K562 (cell line): Measurements from ENCODE around the gene TSEN34. TPM values are rescaled to one million over a fixed set of nuclear protein-coding genes. Genes with fewer than 3 reads are reported as not detected.
A peak's percentile ranks its signal among the peaks of the same experiment; 100 is the strongest.

Source experiments
- ARID1B ChIP-seq: fragments of 450-650 bp; IDR thresholded peaks from 2 replicates; pipeline ENCODE4 v1.6.1; 2016; ENCODE audit warnings: antibody characterized with exemption, mild to moderate bottlenecking, inconsistent platforms
- BCOR ChIP-seq: fragments of 450-650 bp; IDR thresholded peaks from 2 replicates; pipeline ENCODE4 v1.6.1; 2016
- CTBP1 ChIP-seq: fragments of 450-650 bp; IDR thresholded peaks from 2 replicates; pipeline ENCODE4 v1.6.1; 2016; ENCODE audit warnings: borderline replicate concordance
- DPF2 ChIP-seq: fragments of 450-650 bp; IDR thresholded peaks from 2 replicates; pipeline ENCODE4 v1.6.1; 2016
- FOXM1 ChIP-seq, 2 experiments: fragments of 450-650 bp in 1 of 2; sonication (generic) in 1 of 2; formaldehyde crosslinking in 1 of 2; IDR thresholded peaks; 2 replicates each; pipeline versions ENCODE4 v1.6.1 to v1.9.0; 2017 to 2022; ENCODE audit warnings: low read depth in 2 of 2, mild to moderate bottlenecking in 2 of 2, missing genetic modification reagents in 1 of 2, moderate library complexity in 1 of 2
- FUS ChIP-seq: fragments of 200-400 bp; formaldehyde crosslinking; optimal IDR thresholded peaks from 2 replicates; pipeline ENCODE3; 2017; ENCODE audit warnings: low read depth, low read length
- GTF2A2 ChIP-seq: IDR thresholded peaks from 2 replicates; pipeline ENCODE4 v1.6.1; 2016; ENCODE audit warnings: mild to moderate bottlenecking, missing genetic modification characterization, missing compliant biosample characterization
- JUN ChIP-seq, 2 experiments: sonication (generic) in 1 of 2; formaldehyde crosslinking in 1 of 2; IDR thresholded peaks; 2 replicates each; pipeline versions ENCODE4 v1.6.1 to v1.8.0; 2012 to 2022; ENCODE audit warnings: borderline replicate concordance in 2 of 2, mild to moderate bottlenecking in 2 of 2, improper control_type of control experiment in 1 of 2, low read depth in 1 of 2, low read length in 1 of 2, missing genetic modification reagents in 1 of 2
- MAFK ChIP-seq: IDR thresholded peaks from 2 replicates; pipeline ENCODE4 v1.6.1; 2011; ENCODE audit warnings: low read length, improper control_type of control experiment
- NFIC ChIP-seq: fragments of 450-650 bp; IDR thresholded peaks from 2 replicates; pipeline ENCODE4 v1.6.1; 2017; ENCODE audit warnings: mild to moderate bottlenecking, inconsistent platforms
- RBM22 ChIP-seq: fragments of 200-400 bp; formaldehyde crosslinking; IDR thresholded peaks from 2 replicates; pipeline ENCODE4 v1.6.1; 2018; ENCODE audit warnings: low read length, low read depth; ENCODE audit not compliant: poor library complexity, severe bottlenecking
- RFX1 ChIP-seq: fragments of 450-650 bp; IDR thresholded peaks from 2 replicates; pipeline ENCODE4 v1.6.1; 2016; ENCODE audit warnings: mild to moderate bottlenecking, moderate library complexity
- SP1 ChIP-seq: sonication (generic); formaldehyde crosslinking; IDR thresholded peaks from 2 replicates; pipeline ENCODE4 v1.8.1; 2022; ENCODE audit warnings: mild to moderate bottlenecking, missing genetic modification reagents
- TBL1XR1 ChIP-seq, 2 experiments: IDR thresholded peaks; 2 replicates each; pipeline ENCODE4 v1.6.1; 2012; ENCODE audit warnings: improper control_type of control experiment in 2 of 2, low read length in 2 of 2, mild to moderate bottlenecking in 1 of 2
- ZKSCAN1 ChIP-seq: fragments of 150-350 bp; IDR thresholded peaks from 2 replicates; pipeline ENCODE4 v1.6.1; 2016; ENCODE audit warnings: low read depth, low read length
- ZNF174 ChIP-seq: fragments of 250-450 bp; sonication (Bioruptor Pico); IDR thresholded peaks from 2 replicates; pipeline ENCODE4 v1.4.0; 2020; ENCODE audit warnings: mild to moderate bottlenecking
- polyA plus RNA-seq, 8 experiments: library from polyadenylated mRNA; depleted of rRNA in 4 of 8; stranded (reverse) in 5 of 8; unstranded in 3 of 8; fragments of >200 nt; fragmentation: Nextera tagmentation in 2 of 8; fragmentation: Illumina TruSeq in 1 of 8; extraction: Ambion mirVana in 2 of 8; extraction: Trizol in 1 of 8; gene quantifications; 2 replicates each; pipeline versions ENCODE4 v1.2.1 to v1.2.3, GENCODE V29; 2011 to 2014; ENCODE audit warnings: inconsistent platforms in 1 of 8, missing spikeins in 1 of 8
- total RNA-seq, 7 experiments: library from RNA; depleted of rRNA in 6 of 7; stranded (reverse); fragments of >200 nt in 6 of 7; fragmentation: Illumina TruSeq in 2 of 7; extraction: Trizol in 2 of 7; gene quantifications; 2 replicates each; pipeline versions ENCODE4 v1.2.1 to v1.2.3, GENCODE V29; 2011 to 2021; ENCODE audit warnings: low replicate concordance in 1 of 7
- TF ChIP-seq, protein P1 (sequence below): sonication (generic); formaldehyde crosslinking; IDR thresholded peaks from 2 replicates; pipeline ENCODE4 v1.8.1; 2023; ENCODE audit warnings: missing genetic modification reagents, mild to moderate bottlenecking, borderline replicate concordance
- TF ChIP-seq, protein P2 (sequence below): IDR thresholded peaks from 2 replicates; pipeline ENCODE4 v1.6.1; 2011; ENCODE audit warnings: borderline replicate concordance, low read depth, mild to moderate bottlenecking, moderate library complexity, low read length; ENCODE audit not compliant: insufficient read depth, poor library complexity, severe bottlenecking
- TF ChIP-seq, protein P3 (sequence below): fragments of 450-650 bp; conservative IDR thresholded peaks from 2 replicates; pipeline ENCODE4 v1.6.1; 2016; ENCODE audit warnings: missing genetic modification characterization, low read depth, mild to moderate bottlenecking, control low read depth, missing compliant biosample characterization

The TSEN34 gene
- total and polyA plus RNA-seq, 9 of the 15 experiments (the other 6 are each of a cell fraction or from before 2014, with no cell fraction given): 3.1 to 57.6 (median 29.5) TPM

DNA sequence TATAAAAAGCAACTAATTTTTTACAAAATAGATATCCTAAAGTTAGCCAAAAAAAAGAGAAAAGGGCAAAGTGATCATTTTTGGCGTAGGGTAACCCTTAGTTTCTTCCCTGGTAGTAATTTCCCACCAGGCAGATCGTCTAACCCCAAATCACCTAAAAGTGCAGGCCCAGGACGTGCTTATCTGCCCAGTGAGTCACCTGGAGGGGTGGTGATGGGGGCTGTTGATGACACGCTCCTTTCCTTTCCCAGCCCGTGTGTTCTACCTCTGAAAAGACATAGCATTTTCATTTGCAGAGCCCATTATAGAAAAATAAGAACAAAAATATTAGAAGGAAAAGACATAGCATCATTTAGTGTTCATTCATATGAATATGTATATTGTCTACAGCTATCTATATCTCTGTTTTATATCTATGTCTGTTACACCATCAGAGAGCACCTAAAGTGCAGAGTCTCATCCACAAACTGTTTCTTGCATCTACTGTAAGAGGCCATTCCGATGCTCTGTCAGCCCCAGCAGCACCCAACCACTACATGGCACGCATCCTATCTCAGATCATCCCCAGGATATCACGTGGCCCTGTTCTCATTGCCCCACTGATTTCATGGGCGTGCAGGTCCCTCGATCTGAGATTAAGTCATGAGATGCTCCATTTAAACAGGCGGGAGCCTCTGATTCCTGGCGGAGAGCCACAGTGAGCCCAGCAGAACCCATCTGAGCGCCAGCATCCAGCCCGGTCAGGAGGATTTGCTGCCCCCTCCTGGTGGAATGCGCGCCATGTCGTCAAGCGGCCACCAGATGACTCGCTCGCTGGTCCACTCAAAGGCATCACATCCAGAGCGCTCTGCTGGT, 40.2 kb downstream of the TSEN34 start (continued):
- TF ChIP-seq, protein P1, sequence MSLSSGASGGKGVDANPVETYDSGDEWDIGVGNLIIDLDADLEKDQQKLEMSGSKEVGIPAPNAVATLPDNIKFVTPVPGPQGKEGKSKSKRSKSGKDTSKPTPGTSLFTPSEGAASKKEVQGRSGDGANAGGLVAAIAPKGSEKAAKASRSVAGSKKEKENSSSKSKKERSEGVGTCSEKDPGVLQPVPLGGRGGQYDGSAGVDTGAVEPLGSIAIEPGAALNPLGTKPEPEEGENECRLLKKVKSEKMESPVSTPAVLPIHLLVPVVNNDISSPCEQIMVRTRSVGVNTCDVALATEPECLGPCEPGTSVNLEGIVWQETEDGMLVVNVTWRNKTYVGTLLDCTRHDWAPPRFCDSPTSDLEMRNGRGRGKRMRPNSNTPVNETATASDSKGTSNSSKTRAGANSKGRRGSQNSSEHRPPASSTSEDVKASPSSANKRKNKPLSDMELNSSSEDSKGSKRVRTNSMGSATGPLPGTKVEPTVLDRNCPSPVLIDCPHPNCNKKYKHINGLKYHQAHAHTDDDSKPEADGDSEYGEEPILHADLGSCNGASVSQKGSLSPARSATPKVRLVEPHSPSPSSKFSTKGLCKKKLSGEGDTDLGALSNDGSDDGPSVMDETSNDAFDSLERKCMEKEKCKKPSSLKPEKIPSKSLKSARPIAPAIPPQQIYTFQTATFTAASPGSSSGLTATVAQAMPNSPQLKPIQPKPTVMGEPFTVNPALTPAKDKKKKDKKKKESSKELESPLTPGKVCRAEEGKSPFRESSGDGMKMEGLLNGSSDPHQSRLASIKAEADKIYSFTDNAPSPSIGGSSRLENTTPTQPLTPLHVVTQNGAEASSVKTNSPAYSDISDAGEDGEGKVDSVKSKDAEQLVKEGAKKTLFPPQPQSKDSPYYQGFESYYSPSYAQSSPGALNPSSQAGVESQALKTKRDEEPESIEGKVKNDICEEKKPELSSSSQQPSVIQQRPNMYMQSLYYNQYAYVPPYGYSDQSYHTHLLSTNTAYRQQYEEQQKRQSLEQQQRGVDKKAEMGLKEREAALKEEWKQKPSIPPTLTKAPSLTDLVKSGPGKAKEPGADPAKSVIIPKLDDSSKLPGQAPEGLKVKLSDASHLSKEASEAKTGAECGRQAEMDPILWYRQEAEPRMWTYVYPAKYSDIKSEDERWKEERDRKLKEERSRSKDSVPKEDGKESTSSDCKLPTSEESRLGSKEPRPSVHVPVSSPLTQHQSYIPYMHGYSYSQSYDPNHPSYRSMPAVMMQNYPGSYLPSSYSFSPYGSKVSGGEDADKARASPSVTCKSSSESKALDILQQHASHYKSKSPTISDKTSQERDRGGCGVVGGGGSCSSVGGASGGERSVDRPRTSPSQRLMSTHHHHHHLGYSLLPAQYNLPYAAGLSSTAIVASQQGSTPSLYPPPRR: no peak
- no peak for TF ChIP-seq MAFK
- no peak for TF ChIP-seq FUS
- peak; percentile 93 for TF ChIP-seq NFIC
- peak; percentile 67; the same call in 1 of the 2 replicates for TF ChIP-seq ZKSCAN1
- TF ChIP-seq, protein P2, sequence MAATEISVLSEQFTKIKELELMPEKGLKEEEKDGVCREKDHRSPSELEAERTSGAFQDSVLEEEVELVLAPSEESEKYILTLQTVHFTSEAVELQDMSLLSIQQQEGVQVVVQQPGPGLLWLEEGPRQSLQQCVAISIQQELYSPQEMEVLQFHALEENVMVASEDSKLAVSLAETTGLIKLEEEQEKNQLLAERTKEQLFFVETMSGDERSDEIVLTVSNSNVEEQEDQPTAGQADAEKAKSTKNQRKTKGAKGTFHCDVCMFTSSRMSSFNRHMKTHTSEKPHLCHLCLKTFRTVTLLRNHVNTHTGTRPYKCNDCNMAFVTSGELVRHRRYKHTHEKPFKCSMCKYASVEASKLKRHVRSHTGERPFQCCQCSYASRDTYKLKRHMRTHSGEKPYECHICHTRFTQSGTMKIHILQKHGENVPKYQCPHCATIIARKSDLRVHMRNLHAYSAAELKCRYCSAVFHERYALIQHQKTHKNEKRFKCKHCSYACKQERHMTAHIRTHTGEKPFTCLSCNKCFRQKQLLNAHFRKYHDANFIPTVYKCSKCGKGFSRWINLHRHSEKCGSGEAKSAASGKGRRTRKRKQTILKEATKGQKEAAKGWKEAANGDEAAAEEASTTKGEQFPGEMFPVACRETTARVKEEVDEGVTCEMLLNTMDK: peak; percentile 17
- no peak; the same call in 1 of the 2 replicates for TF ChIP-seq FOXM1 (IDR thresholded peaks at IDR 0.05; ENCODE audit: low read depth)
- no peak for TF ChIP-seq FOXM1 (CRISPR knock-in tag; IDR thresholded peaks at IDR 0.05; ENCODE audit: low read depth)
- TF ChIP-seq ARID1B: peak; percentile 59
- peak; percentile 77 for TF ChIP-seq JUN (IDR thresholded peaks at IDR 0.05; ENCODE audit: borderline replicate concordance, low read depth, low read length)
- TF ChIP-seq JUN (CRISPR knock-in tag; IDR thresholded peaks at IDR 0.05; ENCODE audit: borderline replicate concordance): no peak
- TF ChIP-seq GTF2A2 (tag): no peak
- TF ChIP-seq SP1 (CRISPR knock-in tag): 0 out of 2 replicates have a peak, but pooled peaks have one; percentile 24
- TF ChIP-seq DPF2: peak; percentile 61
- TF ChIP-seq ZNF174 (CRISPR knock-in tag): no peak
- no peak for TF ChIP-seq RBM22
- TF ChIP-seq, protein P3, sequence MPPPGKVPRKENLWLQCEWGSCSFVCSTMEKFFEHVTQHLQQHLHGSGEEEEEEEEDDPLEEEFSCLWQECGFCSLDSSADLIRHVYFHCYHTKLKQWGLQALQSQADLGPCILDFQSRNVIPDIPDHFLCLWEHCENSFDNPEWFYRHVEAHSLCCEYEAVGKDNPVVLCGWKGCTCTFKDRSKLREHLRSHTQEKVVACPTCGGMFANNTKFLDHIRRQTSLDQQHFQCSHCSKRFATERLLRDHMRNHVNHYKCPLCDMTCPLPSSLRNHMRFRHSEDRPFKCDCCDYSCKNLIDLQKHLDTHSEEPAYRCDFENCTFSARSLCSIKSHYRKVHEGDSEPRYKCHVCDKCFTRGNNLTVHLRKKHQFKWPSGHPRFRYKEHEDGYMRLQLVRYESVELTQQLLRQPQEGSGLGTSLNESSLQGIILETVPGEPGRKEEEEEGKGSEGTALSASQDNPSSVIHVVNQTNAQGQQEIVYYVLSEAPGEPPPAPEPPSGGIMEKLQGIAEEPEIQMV: no peak
- peak; percentile 28; the same call in 1 of the 2 replicates for TF ChIP-seq BCOR
- peak; percentile 96 for TF ChIP-seq CTBP1
- TF ChIP-seq TBL1XR1 (IDR thresholded peaks at IDR 0.05; ENCODE audit: low read length in 2 of 2): peak in 1 of 2 experiments; percentile 68; a peak in 1 of 4 replicates
- no peak for TF ChIP-seq RFX1
